CD4-positive, CD25-positive, alpha-beta regulatory T cell (primary cell): ENCODE data around the gene HBA1. TPM values are rescaled to one million over a fixed set of nuclear protein-coding genes. Genes with fewer than 3 reads are reported as not detected.
"Not testable (repeated sequence)": the region's sequence is repeated elsewhere in the genome, so short reads cannot be mapped to it uniquely, and the experiment has no call there.

Source experiments
- ATAC-seq, 2 donors: fragments of 150-1000 bp; cut with Tn5 transposase; one replicate each; pipeline ENCODE4 v1.10.0; 2021; ENCODE audit warnings: low read depth in 2 of 2, moderate number of reproducible peaks in 2 of 2, moderate library complexity in 1 of 2
- DNase-seq, 3 donors: peaks; one replicate each; pipeline versions ENCODE4 v3.0.0 to v3.0.0-alpha.2; 2012 to 2022; ENCODE audit warnings: mixed read lengths in 1 of 3
- H3K27ac ChIP-seq: one replicate; pipeline ENCODE4 v1.7.0; 2013; ENCODE audit warnings: mild to moderate bottlenecking, low read length; ENCODE audit not compliant: insufficient read depth, poor library complexity, severe bottlenecking
- H3K27me3 ChIP-seq: one replicate; pipeline ENCODE4 v1.7.0; 2013; ENCODE audit warnings: low read length; ENCODE audit not compliant: control insufficient read depth, insufficient read depth
- H3K36me3 ChIP-seq: one replicate; pipeline ENCODE4 v1.7.0; 2013; ENCODE audit warnings: mild to moderate bottlenecking, low read length, moderate library complexity; ENCODE audit not compliant: control insufficient read depth, insufficient read depth
- H3K4me1 ChIP-seq: 2 replicates; pipeline ENCODE4 v1.7.0; 2013; ENCODE audit warnings: mild to moderate bottlenecking, low read length; ENCODE audit not compliant: insufficient read depth, control insufficient read depth, poor library complexity, severe bottlenecking
- H3K4me3 ChIP-seq: one replicate; pipeline ENCODE4 v1.7.0; 2013; ENCODE audit warnings: low read depth, mild to moderate bottlenecking, low read length, moderate library complexity
- H3K9me3 ChIP-seq, 2 experiments: 1 replicate in 1 of 2; 2 replicates in 1 of 2; pipeline ENCODE4 v1.7.0; 2013; ENCODE audit warnings: low read length in 2 of 2, mild to moderate bottlenecking in 1 of 2, moderate library complexity in 1 of 2; ENCODE audit not compliant: control insufficient read depth in 2 of 2
- H3K27ac Mint-ChIP-seq, 3 donors: one replicate each; pipeline ENCODE4 v1.8.0; 2020 to 2022; ENCODE audit warnings: mild to moderate bottlenecking in 3 of 3, mixed read lengths in 3 of 3, moderate library complexity in 2 of 3
- H3K27me3 Mint-ChIP-seq: one replicate; pipeline ENCODE4 v1.8.0; 2022; ENCODE audit warnings: mild to moderate bottlenecking, mixed read lengths
- H3K36me3 Mint-ChIP-seq: one replicate; pipeline ENCODE4 v1.8.0; 2020; ENCODE audit warnings: mixed read lengths
- H3K4me1 Mint-ChIP-seq, 4 donors: one replicate each; pipeline ENCODE4 v1.8.0; 2020 to 2022; ENCODE audit warnings: mixed read lengths in 4 of 4, mild to moderate bottlenecking in 1 of 4
- H3K4me3 Mint-ChIP-seq, 4 donors: one replicate each; pipeline ENCODE4 v1.8.0; 2020 to 2022; ENCODE audit warnings: mild to moderate bottlenecking in 4 of 4, mixed read lengths in 4 of 4, moderate library complexity in 3 of 4
- H3K9me3 Mint-ChIP-seq, 7 donors: one replicate each; pipeline ENCODE4 v1.8.0; 2020 to 2022; ENCODE audit warnings: mixed read lengths in 7 of 7, mild to moderate bottlenecking in 3 of 7, moderate library complexity in 2 of 7
- polyA plus RNA-seq, 4 donors: library from polyadenylated mRNA; unstranded; fragments of 300-500 nt; fragmentation: Illumina TruSeq; gene quantifications; one replicate each; pipeline ENCODE4 v1.2.3, GENCODE V29; 2021
- total RNA-seq: library from RNA; stranded (reverse); gene quantifications from one replicate; pipeline ENCODE4 v1.2.3, GENCODE V29; 2022

Gene HBA1
- total and polyA plus RNA-seq, 5 donors from 2014 or later: 0.41 TPM; not detected in 4

- H3K36me3 Mint-ChIP-seq: no peaks in the 10 kb centered on the region
- H3K9me3 ChIP-seq: no peaks in the 10 kb centered on the region
- peaks cover 7% of the 10 kb centered on the region for H3K27me3 ChIP-seq
- peaks cover 0 to 2% (median 0%) of the 10 kb centered on the region in 7 donors for H3K9me3 Mint-ChIP-seq
- H3K27ac ChIP-seq: no peak overlapping the region
- DNase-seq: no peak
- H3K27me3 Mint-ChIP-seq: peaks cover 65% of the 10 kb centered on the region
- peak overlapping the region in 2 of 4 donors; percentile 13 to 41 for H3K4me3 Mint-ChIP-seq
- no peak overlapping the region for H3K4me3 ChIP-seq
- no peaks in the 10 kb centered on the region for H3K36me3 ChIP-seq
- no peak overlapping the region for H3K27ac Mint-ChIP-seq
- H3K4me1 ChIP-seq: peaks cover 14% of the 10 kb centered on the region
- peaks cover 0 to 9% (median 0%) of the 10 kb centered on the region in 4 donors for H3K4me1 Mint-ChIP-seq
- no peak for ATAC-seq
Measured at GRCh38 chr16:167122-167690, 9.3 kb upstream of the HBA1 start.

- no peak overlapping the region for H3K27ac ChIP-seq
- Mint-ChIP-seq H3K27me3 (peaks cover 58% of the 10 kb centered on the region), H3K4me3 (peak overlapping the region in 1 of 4 donors; percentile 19), H3K27ac (no peak overlapping the region), H3K36me3 (no peaks in the 10 kb centered on the region), H3K4me1 (peaks cover 0 to 9% (median 0%) of the 10 kb centered on the region in 4 donors), H3K9me3 (peaks cover 0 to 2% (median 0%) of the 10 kb centered on the region in 7 donors)
- H3K4me3 ChIP-seq: no peak overlapping the region
- peaks cover 7% of the 10 kb centered on the region for H3K27me3 ChIP-seq
- peaks cover 14% of the 10 kb centered on the region for H3K4me1 ChIP-seq
- H3K36me3 ChIP-seq: no peaks in the 10 kb centered on the region
- ATAC-seq (no peak), DNase-seq (no peak)
- no peaks in the 10 kb centered on the region for H3K9me3 ChIP-seq
Measured at GRCh38 chr16:168424-168823, 8.1 kb upstream of the HBA1 start.

DNA sequence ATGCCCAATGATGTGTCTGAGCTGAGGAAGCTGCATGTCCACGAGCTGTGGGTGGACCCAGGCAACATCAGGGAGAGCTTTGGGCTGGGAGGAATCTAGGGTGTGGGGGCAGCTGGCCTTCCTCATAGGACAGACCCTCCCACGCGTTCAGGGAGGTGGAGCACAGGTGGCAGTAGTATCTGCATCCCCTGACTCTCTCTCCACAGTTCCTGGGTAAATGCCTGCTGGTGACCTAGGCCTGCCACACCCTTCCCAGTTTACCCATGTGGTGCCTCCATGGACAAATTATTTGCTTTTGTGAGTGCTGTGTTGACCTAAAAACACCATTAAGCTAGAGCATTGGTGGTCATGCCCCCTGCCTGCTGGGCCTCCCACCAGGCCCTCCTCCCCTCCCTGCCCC is 7.5 kb upstream of the HBA1 start:
- no peak for ATAC-seq
- no peak for DNase-seq
- Mint-ChIP-seq H3K4me1 (peaks cover 0 to 9% (median 0%) of the 10 kb centered on the region in 4 donors), H3K27ac (no peak overlapping the region), H3K9me3 (peaks cover 0 to 2% (median 0%) of the 10 kb centered on the region in 7 donors), H3K4me3 (no peak overlapping the region), H3K36me3 (no peaks in the 10 kb centered on the region), H3K27me3 (peaks cover 62% of the 10 kb centered on the region)
- Histone ChIP-seq H3K27ac (no peak overlapping the region), H3K9me3 (no peaks in the 10 kb centered on the region), H3K27me3 (peaks cover 7% of the 10 kb centered on the region), H3K4me1 (peaks cover 14% of the 10 kb centered on the region), H3K4me3 (no peak overlapping the region), H3K36me3 (no peaks in the 10 kb centered on the region)

- H3K36me3 ChIP-seq: not testable (repeated sequence)
Measured at GRCh38 chr16:170088-170507, 6.4 kb upstream of the HBA1 start.

GRCh38 chr16:170788-171187 is 5.7 kb upstream of the HBA1 start:
- Histone ChIP-seq H3K9me3 (no peaks in the 10 kb centered on the region), H3K4me1 (peaks cover 5% of the 10 kb centered on the region), H3K27me3 (peaks cover 13% of the 10 kb centered on the region), H3K27ac (no peak overlapping the region), H3K36me3 (no peaks in the 10 kb centered on the region), H3K4me3 (no peak overlapping the region)
- Mint-ChIP-seq H3K27ac (no peak overlapping the region), H3K4me3 (no peak overlapping the region), H3K36me3 (no peaks in the 10 kb centered on the region), H3K4me1 (peaks cover 0 to 18% (median 3%) of the 10 kb centered on the region in 4 donors), H3K27me3 (peaks cover 80% of the 10 kb centered on the region), H3K9me3 (peaks cover 0 to 2% (median 0%) of the 10 kb centered on the region in 7 donors)
- ATAC-seq (no peak), DNase-seq (no peak)

More at GRCh38 chr16:170088-170507, 6.4 kb upstream of the HBA1 start:
- H3K9me3 Mint-ChIP-seq, DNase-seq, ATAC-seq, H3K4me3 ChIP-seq, H3K9me3 ChIP-seq, H3K27me3 ChIP-seq, H3K27ac Mint-ChIP-seq, H3K4me3 Mint-ChIP-seq, H3K36me3 Mint-ChIP-seq, H3K27ac ChIP-seq: not testable (repeated sequence)
- H3K27me3 Mint-ChIP-seq: peaks cover 73% of the 10 kb centered on the region
- peaks cover 0 to 14% (median 3%) of the 10 kb centered on the region in 4 donors for H3K4me1 Mint-ChIP-seq
- H3K4me1 ChIP-seq: peaks cover 12% of the 10 kb centered on the region

DNA sequence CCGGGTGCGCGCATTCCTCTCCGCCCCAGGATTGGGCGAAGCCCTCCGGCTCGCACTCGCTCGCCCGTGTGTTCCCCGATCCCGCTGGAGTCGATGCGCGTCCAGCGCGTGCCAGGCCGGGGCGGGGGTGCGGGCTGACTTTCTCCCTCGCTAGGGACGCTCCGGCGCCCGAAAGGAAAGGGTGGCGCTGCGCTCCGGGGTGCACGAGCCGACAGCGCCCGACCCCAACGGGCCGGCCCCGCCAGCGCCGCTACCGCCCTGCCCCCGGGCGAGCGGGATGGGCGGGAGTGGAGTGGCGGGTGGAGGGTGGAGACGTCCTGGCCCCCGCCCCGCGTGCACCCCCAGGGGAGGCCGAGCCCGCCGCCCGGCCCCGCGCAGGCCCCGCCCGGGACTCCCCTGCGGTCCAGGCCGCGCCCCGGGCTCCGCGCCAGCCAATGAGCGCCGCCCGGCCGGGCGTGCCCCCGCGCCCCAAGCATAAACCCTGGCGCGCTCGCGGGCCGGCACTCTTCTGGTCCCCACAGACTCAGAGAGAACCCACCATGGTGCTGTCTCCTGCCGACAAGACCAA is 4.0 kb upstream of the HBA1 start, which contains the start of gene HBA2:
Gene HBA2 (plus strand): TSS at position 503 of the 568 bp plus-strand sequence. CDS start 37 bp downstream, at position 540.
- H3K27me3 Mint-ChIP-seq: peaks cover 73% of the 10 kb centered on the region
- not testable (repeated sequence) for H3K27ac Mint-ChIP-seq, H3K27me3 ChIP-seq, ATAC-seq, H3K36me3 Mint-ChIP-seq, DNase-seq, H3K4me1 ChIP-seq, H3K4me3 ChIP-seq, H3K27ac ChIP-seq, H3K9me3 ChIP-seq, H3K36me3 ChIP-seq, H3K9me3 Mint-ChIP-seq
- H3K4me3 Mint-ChIP-seq: peak within 1 kb of the TSS in 3 of 4 donors; percentile 38 to 73 (median 50)
- peaks cover 0 to 17% (median 3%) of the 10 kb centered on the region in 4 donors for H3K4me1 Mint-ChIP-seq

- Mint-ChIP-seq H3K27me3 (peaks cover 73% of the 10 kb centered on the region), H3K4me1 (peaks cover 0 to 21% (median 3%) of the 10 kb centered on the region in 4 donors), H3K4me3 (peak overlapping the region in 2 of 4 donors; percentile 38 to 44)
- peaks cover 17% of the 10 kb centered on the region for H3K27me3 ChIP-seq
- not testable (repeated sequence) for H3K27ac Mint-ChIP-seq, H3K36me3 ChIP-seq, ATAC-seq, H3K4me3 ChIP-seq, H3K27ac ChIP-seq, DNase-seq, H3K9me3 Mint-ChIP-seq, H3K4me1 ChIP-seq, H3K9me3 ChIP-seq, H3K36me3 Mint-ChIP-seq
Measured at GRCh38 chr16:173211-173854, 3.1 kb upstream of the HBA1 start.
